Germinal center (tissue), 1 donor: ENCODE results near the gene CMIP.

ENCODE experiments used
- DNase-seq: peaks from one replicate; pipeline ENCODE4 v3.0.0; 2012; ENCODE audit warnings: mixed read lengths, low spot score

The CMIP gene

GRCh38 chr16:81447383-81448101 is 2.9 kb downstream of the CMIP start:
- no peak for DNase-seq

- no peak for DNase-seq
Observed at GRCh38 chr16:81448154-81449131, 3.8 kb downstream of the CMIP start.

GRCh38 chr16:81449241-81449640 is 4.6 kb downstream of the CMIP start:
- no peak for DNase-seq

- no peak for DNase-seq
Observed at GRCh38 chr16:81449899-81450608, 5.4 kb downstream of the CMIP start.

GRCh38 chr16:81450783-81451491 is 6.3 kb downstream of the CMIP start:
- no peak for DNase-seq

DNA sequence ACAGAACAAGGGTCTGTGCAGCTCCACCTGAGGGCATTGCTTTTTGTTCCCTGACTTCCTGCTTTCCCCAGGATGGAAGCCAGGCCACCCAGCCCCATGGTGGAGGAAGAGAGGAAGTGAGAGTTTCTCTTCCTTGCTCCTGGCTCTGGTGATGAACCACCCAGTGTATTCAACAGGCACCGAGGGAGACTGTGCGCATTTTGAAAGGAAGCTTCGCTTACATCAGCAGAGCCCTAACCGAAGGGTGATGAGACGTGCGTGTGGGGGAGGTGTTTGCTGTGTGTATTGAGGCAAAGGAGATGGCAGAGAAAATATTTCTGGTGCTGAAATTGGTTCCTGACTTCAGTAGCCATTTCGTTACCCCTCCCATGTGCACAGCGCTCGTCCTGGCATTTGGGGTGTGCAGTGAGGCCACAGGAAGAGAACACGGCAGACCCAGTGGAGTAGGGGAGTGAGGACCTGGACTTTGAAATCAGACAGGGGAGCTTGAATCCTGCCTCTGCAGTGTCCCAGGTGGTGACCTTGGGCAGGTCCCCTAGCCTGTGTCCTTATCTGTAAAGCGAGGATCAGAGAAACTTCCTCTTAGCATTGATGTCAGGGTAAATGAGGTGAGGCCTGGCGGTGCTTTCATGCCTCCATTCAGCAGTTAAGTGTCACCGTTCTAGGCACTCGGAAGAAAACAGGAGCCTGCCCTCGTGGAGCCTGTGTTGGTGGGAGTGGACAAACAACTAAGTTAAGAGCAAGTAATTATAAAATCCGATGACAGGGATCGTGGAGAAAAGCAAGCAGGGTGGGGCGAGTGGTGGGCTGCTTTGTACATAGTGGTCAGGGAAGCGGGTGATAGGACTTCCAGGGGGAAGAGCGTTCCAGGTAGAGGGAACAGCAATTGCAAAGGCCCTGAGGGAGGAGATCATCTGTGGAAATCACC is 7.4 kb downstream of the CMIP start:
- DNase-seq = no peak

DNA sequence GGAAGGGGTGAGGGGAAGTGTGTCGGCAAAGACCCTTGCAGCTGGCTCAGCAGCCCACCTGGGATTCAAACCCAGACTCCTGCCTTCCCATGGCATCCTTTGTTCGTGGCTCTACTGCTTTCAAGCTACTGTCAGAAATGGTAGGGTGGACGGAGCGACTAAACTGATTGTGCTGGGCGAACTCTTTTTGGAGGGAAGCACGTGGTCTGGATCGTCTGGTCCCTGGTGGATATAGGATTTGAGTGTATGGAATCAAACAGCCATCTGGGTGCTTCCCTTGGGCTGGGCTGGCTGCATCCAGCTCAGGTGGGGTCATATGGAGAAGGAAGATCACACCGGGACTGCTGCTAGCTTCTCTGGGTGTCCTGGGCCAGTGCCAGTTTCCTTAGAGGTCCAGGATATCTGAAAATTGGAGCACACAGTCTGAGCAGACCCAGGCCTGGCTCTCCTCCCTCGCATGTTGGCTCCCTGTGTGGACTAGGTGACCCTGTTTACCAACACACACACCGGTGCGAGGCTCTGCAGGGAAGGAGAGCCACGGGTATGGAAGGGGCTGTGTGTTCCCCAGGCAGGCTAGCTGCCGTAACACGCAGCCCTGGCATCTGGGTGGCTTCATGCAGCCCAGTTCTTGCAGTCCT is 8.6 kb downstream of the CMIP start:
- DNase-seq = no peak

GRCh38 chr16:81454044-81454443 is 9.4 kb downstream of the CMIP start:
- DNase-seq = no peak

- no peak for DNase-seq
Observed at GRCh38 chr16:81455006-81455405, 10.4 kb downstream of the CMIP start.

DNA sequence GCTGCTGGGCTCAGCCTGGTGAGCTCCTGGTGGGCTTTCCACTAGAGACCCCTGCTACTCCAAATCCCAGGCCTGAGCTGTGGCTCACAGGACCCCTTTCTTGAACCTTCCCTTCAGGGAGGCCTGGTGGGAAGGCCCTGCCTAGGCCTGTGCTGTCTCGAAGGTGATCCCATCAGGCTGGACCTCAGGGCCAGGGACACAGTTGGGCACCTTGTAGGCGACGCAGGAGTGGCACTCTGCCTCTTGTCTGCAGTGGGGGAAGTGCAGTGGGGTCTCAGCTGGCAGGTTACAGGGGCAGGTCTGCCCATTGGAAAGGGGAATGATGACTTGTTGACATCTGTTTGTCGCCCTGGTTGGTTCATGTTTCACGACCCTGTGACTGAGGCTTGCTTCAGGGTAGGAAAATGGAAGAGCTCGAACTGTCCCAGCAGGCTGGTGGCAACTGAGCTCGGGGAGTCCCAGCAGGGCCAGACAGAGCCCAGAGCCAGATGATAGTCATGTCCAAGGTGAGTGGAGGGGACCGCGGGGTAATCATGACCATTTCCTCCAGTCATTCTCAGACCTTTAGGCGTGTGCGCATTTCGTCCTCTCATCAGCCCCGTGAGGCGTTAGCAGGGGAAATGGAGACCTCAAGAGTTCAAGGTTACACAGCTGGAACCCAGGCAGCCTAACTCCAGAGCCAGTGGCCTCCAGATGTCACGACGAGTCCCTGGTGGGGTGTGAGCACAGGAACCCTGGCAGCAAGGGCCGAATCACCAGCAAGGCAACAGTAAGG is 11.3 kb downstream of the CMIP start:
- no peak for DNase-seq

DNA sequence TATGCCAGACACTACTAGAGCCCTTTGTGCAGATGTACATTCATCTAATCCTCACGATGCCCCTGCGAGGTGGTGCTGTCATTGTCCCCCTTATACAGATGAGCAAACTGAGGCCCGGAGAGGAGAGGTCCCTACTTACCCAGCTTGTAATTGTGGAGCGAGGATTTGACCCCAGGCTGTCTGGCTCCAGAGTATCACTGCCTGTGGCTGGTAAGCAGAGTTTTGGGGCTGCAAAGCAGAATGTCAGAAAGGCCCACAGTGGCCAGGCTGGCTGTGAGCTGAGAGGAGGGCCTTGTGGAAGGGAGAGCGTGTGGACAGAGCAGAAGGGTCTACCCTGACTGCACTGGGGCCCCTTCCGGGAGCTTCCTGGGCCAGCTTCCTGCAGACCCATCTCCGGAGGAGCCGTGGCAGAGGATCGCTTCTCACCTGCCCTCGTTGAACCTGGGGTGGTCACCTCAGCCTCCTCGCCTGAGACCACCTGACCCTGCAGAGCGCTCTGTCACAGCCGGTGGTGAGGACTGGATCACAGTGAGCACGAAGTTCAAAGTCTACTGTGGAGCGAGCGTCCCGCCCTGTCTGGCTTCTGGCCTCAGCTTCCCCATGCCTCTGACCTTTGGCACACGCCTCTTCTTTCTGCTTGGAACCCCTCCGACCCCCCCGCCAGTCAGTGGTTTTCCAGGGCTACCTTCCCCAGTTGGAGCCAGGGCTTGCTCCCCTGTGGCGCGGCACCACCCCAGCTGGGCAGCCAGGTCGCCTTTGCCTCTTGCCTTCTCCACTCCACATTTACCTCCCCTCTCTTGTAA is 12.1 kb downstream of the CMIP start:
- DNase-seq = no peak

GRCh38 chr16:81457326-81458133 is 12.9 kb downstream of the CMIP start:
- DNase-seq = no peak

GRCh38 chr16:81458149-81458669 is 13.6 kb downstream of the CMIP start:
- no peak for DNase-seq

DNA sequence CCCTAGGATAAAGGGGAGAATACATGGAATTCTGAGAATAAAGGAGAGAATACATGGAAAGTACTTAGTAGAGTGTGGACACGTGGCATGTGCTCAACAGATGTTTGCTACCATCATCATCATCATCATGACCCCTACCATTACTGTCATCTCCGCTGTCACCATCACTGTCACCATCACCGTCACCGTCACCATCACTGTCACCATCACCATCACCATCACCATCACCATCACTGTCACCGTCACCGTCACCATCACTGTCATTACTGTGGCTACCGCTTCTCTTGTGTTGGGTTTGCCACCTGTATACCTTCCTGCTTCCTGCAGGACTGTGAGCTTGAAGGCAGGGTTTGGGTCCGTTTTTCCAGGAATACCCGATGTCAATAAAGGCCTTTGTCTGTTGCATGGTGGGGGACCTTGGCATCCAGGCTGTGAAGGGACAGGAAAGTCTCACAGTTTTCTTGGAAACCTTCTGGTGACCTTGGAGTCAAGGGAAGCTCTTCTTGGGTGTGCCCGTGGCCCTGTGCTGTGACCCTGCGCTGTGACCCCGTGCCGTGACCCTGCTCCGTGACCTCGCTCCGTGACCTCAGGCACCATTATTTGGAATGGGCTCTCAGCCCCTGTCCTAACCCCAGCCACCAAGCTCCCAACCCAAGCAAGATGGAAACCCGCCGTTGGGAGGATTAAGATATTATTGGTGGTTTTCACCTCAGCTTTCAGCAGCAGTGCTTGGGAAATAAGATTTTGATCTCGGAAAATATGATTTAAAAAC is 14.4 kb downstream of the CMIP start:
- no peak for DNase-seq

- DNase-seq = no peak
Observed at GRCh38 chr16:81460075-81460474, 15.5 kb downstream of the CMIP start.

DNA sequence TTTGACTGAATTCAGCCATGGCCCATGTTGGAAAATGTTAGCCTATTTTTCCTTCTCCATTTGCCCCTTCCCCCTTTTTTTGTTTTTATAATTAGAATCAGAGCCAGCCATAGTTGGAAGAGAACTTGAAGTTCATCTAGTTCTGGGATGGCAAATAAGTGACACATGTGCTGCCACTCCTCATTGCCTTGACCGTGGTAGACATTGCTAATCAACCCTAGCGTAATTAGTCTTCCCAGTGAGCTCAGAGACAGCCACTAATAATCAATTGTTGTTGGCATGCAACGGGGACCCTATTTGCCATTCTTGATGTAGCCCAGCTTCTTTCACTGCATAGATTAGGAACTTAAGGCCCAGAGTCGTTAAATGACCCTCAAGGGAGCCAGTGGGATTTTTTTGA is 16.6 kb downstream of the CMIP start:
- no peak for DNase-seq

GRCh38 chr16:81461766-81462165 is 17.2 kb downstream of the CMIP start:
- no peak for DNase-seq
